HG03025 (cell line): ENCODE measurements around the gene ARHGEF40.

Experiments
- ATAC-seq: cut with Tn5 transposase; IDR thresholded peaks from one replicate; pipeline ENCODE4 v1.9.1; 2021; ENCODE audit warnings: mild to moderate bottlenecking, moderate library complexity; ENCODE audit not compliant: unreplicated experiment, low FRiP score

ARHGEF40 gene

DNA sequence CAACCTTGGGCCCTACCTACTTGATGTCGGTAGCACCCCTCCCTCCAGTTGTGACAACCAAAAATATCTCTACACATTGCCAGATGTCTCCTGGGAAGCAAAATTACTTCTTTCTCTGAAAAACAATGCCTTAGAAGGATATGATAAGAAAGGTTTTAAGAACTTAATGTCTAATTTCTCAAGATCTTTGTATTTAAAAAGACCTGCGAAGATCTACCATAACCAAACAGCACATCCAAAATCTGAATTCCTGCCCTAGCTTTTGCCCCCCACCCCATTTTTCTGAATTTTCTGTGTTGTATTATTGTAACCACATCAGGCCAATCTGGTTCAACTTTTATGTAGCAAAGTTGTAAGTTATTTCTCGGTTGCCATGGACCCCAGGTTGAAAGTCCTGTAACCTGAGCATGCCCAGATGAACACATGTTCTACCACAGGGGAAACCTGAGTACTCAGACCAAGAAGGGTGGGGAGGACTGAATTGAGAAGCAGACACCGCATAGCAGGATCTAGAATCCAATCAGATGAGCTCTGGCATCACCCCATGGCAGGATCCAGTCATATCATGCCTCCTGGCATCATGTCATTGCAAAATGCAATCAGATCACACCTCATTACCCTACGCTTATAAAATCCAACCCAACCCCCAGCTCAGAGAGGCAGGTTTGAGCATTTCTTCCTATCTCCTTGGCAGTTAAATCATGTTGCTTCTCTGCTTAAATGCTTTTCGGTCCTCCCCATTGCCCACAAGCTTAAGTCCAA is 39.5 kb downstream of the ARHGEF40 start:
- no peak for ATAC-seq

- no peak for ATAC-seq
These were observed 42.2 kb downstream of the ARHGEF40 start for GRCh38 chr14:21112255-21112654.

DNA sequence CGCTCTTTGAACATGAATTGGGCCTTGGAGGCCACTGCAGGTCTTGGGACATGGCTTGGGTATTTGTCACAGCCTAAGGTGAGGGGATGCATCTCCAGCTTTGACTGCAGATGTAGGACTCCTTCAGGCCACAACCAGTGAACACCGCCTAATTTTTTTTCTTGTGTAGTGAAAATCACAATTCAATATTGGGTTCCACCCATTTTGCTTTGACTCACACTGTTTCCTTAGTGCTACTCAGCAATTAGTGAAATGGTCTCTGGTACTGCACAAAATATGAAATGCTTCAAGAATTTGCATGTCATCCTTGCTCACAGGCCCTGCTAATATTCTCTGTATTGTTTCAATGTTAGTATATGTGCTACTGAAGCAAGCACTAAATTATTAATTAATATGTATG is 43.3 kb downstream of the ARHGEF40 start:
- no peak for ATAC-seq

DNA sequence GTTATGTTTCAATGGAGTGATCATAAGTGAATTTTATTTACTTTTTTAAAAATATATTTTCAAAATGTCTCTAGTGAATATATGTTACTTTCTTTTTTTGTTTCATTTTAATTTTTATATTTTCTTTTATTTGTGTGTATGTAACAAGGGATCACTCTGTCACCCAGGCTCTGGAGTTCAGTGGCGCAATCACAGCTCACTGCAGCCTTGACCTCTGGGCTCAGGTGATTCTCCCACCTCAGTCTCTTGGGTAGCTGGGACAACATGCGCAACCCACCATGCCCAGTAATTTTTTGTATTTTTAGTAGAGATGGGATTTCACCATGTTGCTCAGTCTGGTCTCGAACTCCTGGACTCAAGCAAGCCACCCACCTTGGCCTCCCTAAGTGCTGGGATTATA is 48.8 kb downstream of the ARHGEF40 start:
- no peak for ATAC-seq

DNA sequence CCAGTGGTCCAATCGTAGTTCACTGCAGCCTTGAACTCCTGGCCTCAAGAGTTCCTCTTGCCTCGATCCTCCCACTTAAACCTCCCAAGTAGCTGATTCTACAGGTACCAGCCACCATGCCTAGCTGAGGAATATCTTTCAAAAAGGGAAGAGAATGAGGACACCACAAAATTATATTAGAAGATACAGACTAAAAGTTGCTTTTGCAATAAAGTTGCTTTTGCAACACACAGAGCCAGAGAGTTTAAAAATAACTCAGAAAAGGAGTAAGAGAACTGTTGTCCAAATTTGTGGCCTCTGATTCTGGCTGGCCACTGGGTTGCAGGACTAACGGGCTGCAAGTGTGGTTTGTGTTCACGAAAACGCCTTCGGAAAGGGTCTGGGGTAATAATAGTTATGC is 50.6 kb downstream of the ARHGEF40 start:
- ATAC-seq: no peak

DNA sequence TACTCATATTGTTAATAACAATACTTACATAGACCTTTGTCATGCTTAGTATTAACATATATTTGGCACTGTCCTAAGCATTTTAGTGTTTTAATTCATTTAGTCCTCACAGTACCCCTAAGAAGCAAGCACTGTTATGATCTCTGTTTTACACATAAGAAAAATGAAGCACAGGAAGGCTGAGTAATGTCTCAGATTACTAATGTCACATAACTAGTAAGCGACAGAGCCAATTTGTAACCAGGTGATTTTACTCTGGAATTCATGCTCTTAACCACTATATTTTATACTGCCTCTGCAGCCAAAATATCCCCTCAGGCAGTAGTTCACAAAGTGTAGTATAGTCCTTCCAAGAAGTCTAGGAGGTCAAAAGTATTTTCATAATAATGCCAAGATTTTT is 51.0 kb downstream of the ARHGEF40 start:
- ATAC-seq: no peak

GRCh38 chr14:21123429-21123828 is 53.3 kb downstream of the ARHGEF40 start:
- no peak for ATAC-seq

DNA sequence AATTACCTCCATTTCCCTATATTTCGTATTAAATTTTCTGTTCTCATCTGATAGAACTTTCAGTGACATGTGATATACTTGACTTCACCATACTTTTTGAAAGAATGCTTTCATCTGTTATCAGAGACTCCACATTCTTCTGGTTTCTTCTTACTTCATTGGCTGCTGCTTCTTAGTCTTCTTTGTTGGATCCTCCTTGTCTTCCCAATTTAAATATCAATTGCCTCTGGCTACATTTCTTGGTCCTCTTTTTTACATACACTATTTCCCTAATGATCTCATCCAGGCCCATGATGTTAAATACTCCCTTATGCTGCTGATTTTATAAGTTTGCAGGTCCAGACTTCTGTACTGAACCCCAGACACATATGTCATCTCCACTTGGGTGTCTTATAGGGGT is 63.8 kb downstream of the ARHGEF40 start:
- no peak for ATAC-seq

DNA sequence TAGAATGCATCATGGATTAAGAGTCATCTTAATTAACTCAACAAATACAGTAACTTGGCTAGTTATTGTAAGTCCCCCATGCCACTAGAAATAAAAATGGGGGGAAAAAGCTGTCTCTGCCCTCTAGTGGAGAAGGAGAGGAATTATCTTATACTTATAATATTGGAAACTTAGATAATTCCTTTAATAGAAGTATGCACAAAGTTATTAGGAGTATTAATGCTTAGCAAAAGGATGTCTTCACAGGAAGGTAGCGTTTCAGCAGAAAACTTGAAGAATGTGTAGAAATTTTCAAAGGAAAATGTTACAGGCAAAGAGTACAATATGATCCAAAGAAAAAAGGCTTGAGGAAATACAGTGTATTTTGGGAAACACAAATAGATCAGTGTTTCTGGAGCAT is 65.9 kb downstream of the ARHGEF40 start:
- no peak for ATAC-seq
